H1 (cell line): ENCODE results near the gene LAMTOR4. TPM values are rescaled to one million over a fixed set of nuclear protein-coding genes. Genes with fewer than 3 reads are reported as not detected.

Experiments
- CTCF ChIA-PET: fragments of 300-600 bp; sonication (Branson Sonifier 250); formaldehyde crosslinking; loops from one replicate; lab custom pipeline; 2021; ENCODE audit not compliant: partially characterized antibody; lab: Charles Lee
- POLR2A ChIA-PET: fragments of 300-600 bp; sonication (Branson Sonifier 250); formaldehyde crosslinking; loops from one replicate; lab custom pipeline; 2021; ENCODE audit warnings: inconsistent platforms; ENCODE audit not compliant: partially characterized antibody; lab: Charles Lee
- DNase-seq, 2 experiments: peaks; one replicate each; pipeline versions ENCODE4 v3.0.0 to v3.0.0-alpha.2; 2010 to 2022; ENCODE audit warnings: low spot score in 2 of 2, low read depth in 1 of 2, mixed read lengths in 1 of 2
- FAIRE-seq: peaks from 2 replicates; lab custom pipeline; 2011; peaks lifted over from hg19 to GRCh38; lab: Jason Lieb, UNC
- H2AFZ ChIP-seq: 2 replicates; pipeline ENCODE4 v1.8.1; 2012; ENCODE audit warnings: low read length, inconsistent platforms
- H2AK5ac ChIP-seq: 2 replicates; pipeline ENCODE4 v1.6.1; 2013; ENCODE audit warnings: low read depth, low read length
- H2BK120ac ChIP-seq: replicated peaks from 2 replicates; pipeline ENCODE3; 2013; ENCODE audit warnings: low read depth, low read length, inconsistent platforms
- H2BK12ac ChIP-seq: 2 replicates; pipeline ENCODE4 v1.6.1; 2013; ENCODE audit warnings: low read depth, low read length
- H2BK15ac ChIP-seq: 2 replicates; pipeline ENCODE4 v1.6.1; 2013; ENCODE audit warnings: low read length
- H2BK20ac ChIP-seq: 2 replicates; pipeline ENCODE4 v1.6.1; 2013; ENCODE audit warnings: low read length
- H2BK5ac ChIP-seq: 2 replicates; pipeline ENCODE4 v1.6.1; 2013; ENCODE audit warnings: low read depth, low read length
- H3K14ac ChIP-seq: 2 replicates; pipeline ENCODE4 v1.6.1; 2013; ENCODE audit warnings: inconsistent platforms; ENCODE audit not compliant: insufficient read length
- H3K18ac ChIP-seq: 2 replicates; pipeline ENCODE4 v1.6.1; 2013; ENCODE audit warnings: low read length; ENCODE audit errors: extremely low read depth
- H3K23ac ChIP-seq: 2 replicates; pipeline ENCODE4 v1.6.1; 2013; ENCODE audit warnings: inconsistent platforms; ENCODE audit not compliant: insufficient read length
- H3K23me2 ChIP-seq: 2 replicates; pipeline ENCODE4 v1.6.1; 2013; ENCODE audit warnings: low read depth, low read length
- H3K27ac ChIP-seq: 2 replicates; pipeline ENCODE4 v1.6.1; 2011; ENCODE audit warnings: low read depth, low read length, inconsistent platforms
- H3K27me3 ChIP-seq, 4 experiments: replicated peaks in 1 of 4; 1 replicate in 1 of 4; 2 replicates in 3 of 4; pipeline versions ENCODE4 v1.6.1 to v1.8.1; 2011 to 2013; ENCODE audit warnings: low read length in 3 of 4, mild to moderate bottlenecking in 3 of 4, inconsistent platforms in 2 of 4, mixed read lengths in 2 of 4, moderate library complexity in 1 of 4; ENCODE audit not compliant: control insufficient read depth in 3 of 4, insufficient read depth in 3 of 4; ENCODE audit errors: extremely low read depth in 1 of 4
- H3K36me3 ChIP-seq, 4 experiments: 2 replicates each; pipeline versions ENCODE4 v1.6.1 to v1.8.1; 2011 to 2013; ENCODE audit warnings: mild to moderate bottlenecking in 4 of 4, low read length in 3 of 4, moderate library complexity in 2 of 4, control low read depth in 1 of 4, inconsistent platforms in 1 of 4; ENCODE audit not compliant: insufficient read depth in 4 of 4, control insufficient read depth in 2 of 4
- H3K4ac ChIP-seq: replicated peaks from 2 replicates; pipeline ENCODE3; 2013; ENCODE audit warnings: low read length, low read depth, mixed read lengths, inconsistent platforms; ENCODE audit not compliant: insufficient read length
- H3K4me1 ChIP-seq, 4 experiments: replicated peaks in 1 of 4; 1 replicate in 1 of 4; 2 replicates in 3 of 4; pipeline versions ENCODE4 v1.6.1 to v1.8.1; 2011 to 2013; ENCODE audit warnings: low read length in 3 of 4, inconsistent platforms in 2 of 4, mixed read lengths in 1 of 4; ENCODE audit not compliant: insufficient read depth in 4 of 4, control insufficient read depth in 3 of 4
- H3K4me2 ChIP-seq, 2 experiments: 2 replicates each; pipeline versions ENCODE4 v1.6.1 to v1.8.1; 2011 to 2013; ENCODE audit warnings: low read depth in 2 of 2, low read length in 2 of 2, control low read depth in 1 of 2, inconsistent platforms in 1 of 2, mild to moderate bottlenecking in 1 of 2; ENCODE audit not compliant: insufficient read depth in 1 of 2
- H3K4me3 ChIP-seq, 4 experiments: fragments of 200-600, 300-600 bp in 1 of 4; sonication (generic), shearing (Covaris generic), sonication (Bioruptor Twin) in 1 of 4; 2 replicates each; pipeline versions ENCODE4 v1.5.1 to v1.8.1; 2011 to 2016; ENCODE audit warnings: low read length in 4 of 4, low read depth in 3 of 4, control low read depth in 2 of 4, inconsistent platforms in 2 of 4, mild to moderate bottlenecking in 2 of 4, mixed read lengths in 1 of 4, moderate library complexity in 1 of 4; ENCODE audit not compliant: insufficient read depth in 2 of 4; ENCODE audit errors: extremely low read depth in 1 of 4
- H3K56ac ChIP-seq: replicated peaks from 2 replicates; pipeline ENCODE3; 2013; ENCODE audit warnings: low read depth, mild to moderate bottlenecking, mixed read lengths, low read length, inconsistent platforms; ENCODE audit not compliant: insufficient read length
- H3K79me1 ChIP-seq: 2 replicates; pipeline ENCODE4 v1.6.1; 2013; ENCODE audit warnings: low read depth, low read length, control low read depth
- H3K79me2 ChIP-seq, 2 experiments: 2 replicates each; pipeline versions ENCODE4 v1.6.1 to v1.8.1; 2012 to 2013; ENCODE audit warnings: low read length in 2 of 2, mild to moderate bottlenecking in 2 of 2, inconsistent platforms in 1 of 2; ENCODE audit not compliant: insufficient read depth in 2 of 2, control insufficient read depth in 1 of 2
- H3K9ac ChIP-seq, 4 experiments: replicated peaks in 1 of 4; 1 replicate in 1 of 4; 2 replicates in 3 of 4; pipeline versions ENCODE4 v1.6.1 to v1.8.1; 2011 to 2013; ENCODE audit warnings: low read depth in 3 of 4, low read length in 3 of 4, control low read depth in 2 of 4, mild to moderate bottlenecking in 2 of 4, moderate library complexity in 2 of 4, inconsistent platforms in 1 of 4; ENCODE audit errors: extremely low read depth in 1 of 4
- H3K9me3 ChIP-seq, 2 experiments: 2 replicates each; pipeline versions ENCODE4 v1.6.1 to v1.8.1; 2012 to 2013; ENCODE audit warnings: mild to moderate bottlenecking in 2 of 2, moderate library complexity in 2 of 2, control low read depth in 1 of 2, inconsistent platforms in 1 of 2, low read depth in 1 of 2, low read length in 1 of 2, mixed read lengths in 1 of 2; ENCODE audit not compliant: insufficient read depth in 2 of 2
- H4K20me1 ChIP-seq, 2 experiments: replicated peaks in 1 of 2; 2 replicates each; pipeline versions ENCODE3 to v1.8.1; 2011 to 2013; ENCODE audit warnings: inconsistent platforms in 2 of 2, low read length in 2 of 2, mild to moderate bottlenecking in 1 of 2; ENCODE audit not compliant: insufficient read depth in 2 of 2, control insufficient read depth in 1 of 2
- H4K5ac ChIP-seq: 2 replicates; pipeline ENCODE4 v1.6.1; 2013; ENCODE audit warnings: low read length, low read depth, mixed read lengths, inconsistent platforms; ENCODE audit not compliant: insufficient read length
- H4K8ac ChIP-seq: 2 replicates; pipeline ENCODE4 v1.8.0; 2013; ENCODE audit warnings: mild to moderate bottlenecking, moderate library complexity, low read length, inconsistent platforms; ENCODE audit not compliant: insufficient read depth; ENCODE audit errors: extremely low read depth
- H4K91ac ChIP-seq: replicated peaks from 2 replicates; pipeline ENCODE3; 2013; ENCODE audit warnings: low read length, mixed read lengths, inconsistent platforms; ENCODE audit not compliant: insufficient read length
- CTCF ChIP-seq, 3 experiments: IDR thresholded peaks; 1 replicate in 2 of 3; 2 replicates in 1 of 3; pipeline versions ENCODE4 v1.5.1 to v1.6.1; 2011; ENCODE audit warnings: low read length in 3 of 3, mild to moderate bottlenecking in 3 of 3, inconsistent platforms in 2 of 3, low read depth in 1 of 3, moderate library complexity in 1 of 3; ENCODE audit not compliant: insufficient read depth in 1 of 3; ENCODE audit errors: control extremely low read depth in 1 of 3
- POLR2A ChIP-seq, 2 experiments: IDR thresholded peaks; 1 replicate in 1 of 2; 2 replicates in 1 of 2; pipeline ENCODE4 v1.6.1; 2011; ENCODE audit warnings: low read depth in 2 of 2, low read length in 2 of 2, mild to moderate bottlenecking in 2 of 2; ENCODE audit errors: control extremely low read depth in 1 of 2
- POLR2AphosphoS5 ChIP-seq: IDR thresholded peaks from 2 replicates; pipeline ENCODE4 v1.6.1; 2011; ENCODE audit warnings: low read depth, low read length
- RXRA ChIP-seq: IDR thresholded peaks from 2 replicates; pipeline ENCODE4 v1.6.1; 2011; ENCODE audit warnings: low read depth, mild to moderate bottlenecking, low read length, moderate library complexity; ENCODE audit not compliant: insufficient read depth
- WGBS, 2 experiments: shearing (Covaris generic) in 1 of 2; methylation state at CpG; one replicate each; pipeline versions ENCODE4 v1.1.6 to v1.1.7; 2013 to 2015; ENCODE audit warnings: low lambda C conversion rate in 2 of 2, mixed read lengths in 2 of 2, inconsistent platforms in 1 of 2, low coverage in 1 of 2, missing lambda C conversion rate in 1 of 2; ENCODE audit not compliant: insufficient replicate concordance in 2 of 2, insufficient coverage in 1 of 2, insufficient read length in 1 of 2; ENCODE audit errors: extremely low coverage in 1 of 2, missing lambda C conversion rate in 1 of 2; 5-methylcytosine and 5-hydroxymethylcytosine counted together
- polyA plus RNA-seq, 7 experiments: library from polyadenylated mRNA; depleted of rRNA in 3 of 7; stranded (reverse) in 5 of 7; unstranded in 2 of 7; fragments of >200 nt in 5 of 7; fragments of 200-250 nt in 2 of 7; gene quantifications; 1 replicate in 5 of 7; 2 replicates in 1 of 7; 4 replicates in 1 of 7; pipeline versions ENCODE4 v1.2.1 to v1.2.3, GENCODE V29; 2011 to 2013; ENCODE audit warnings: missing spikeins in 2 of 7, mixed read lengths in 2 of 7
- total RNA-seq: library from RNA; stranded (reverse); fragmentation: NEBNext Ultra II Directional; extraction: Animal tissue kit (Norgen Biotek cat#: 25700); gene quantifications from 2 replicates; pipeline ENCODE4 v1.2.1, GENCODE V29; 2021

LAMTOR4 gene
- total and polyA plus RNA-seq, 2 of the 8 experiments (the other 6 are each of a cell fraction or from before 2014, with no cell fraction given), result 153 to 622 TPM

- H2AK5ac ChIP-seq, result no peak overlapping the region
- no peaks in the 10 kb centered on the region for H3K9me3 ChIP-seq
- H2BK12ac ChIP-seq, result no peak overlapping the region
- H2BK120ac ChIP-seq, result no peak overlapping the region
- no peak overlapping the region for H3K27ac ChIP-seq
- H2BK20ac ChIP-seq, result no peak overlapping the region
- no peak overlapping the region for H2BK5ac ChIP-seq
- H2AFZ ChIP-seq, result no peak overlapping the region
- no peak overlapping the region for H4K91ac ChIP-seq
- H3K56ac ChIP-seq, result no peak overlapping the region
- 34% methylated on average over 32 of the region's 32 CpGs; no CpG with 5 or more reads in 1 of the 2 experiments for WGBS, 2 experiments
- no peaks in the 10 kb centered on the region for H3K27me3 ChIP-seq
- no peak overlapping the region for H2BK15ac ChIP-seq
- H3K4me1 ChIP-seq, result peaks cover 0 to 12% (median 8%) of the 10 kb centered on the region in 4 experiments; a peak in 5 of 7 replicates
- peak overlapping the region; percentile 48 to 95 (median 62) for H3K9ac ChIP-seq
- peak overlapping the region; percentile 38; the same call in 1 of the 2 replicates for H4K8ac ChIP-seq
- H4K20me1 ChIP-seq, result peaks cover 12 to 30% of the 10 kb centered on the region in 2 experiments
- H3K18ac ChIP-seq, result no peak overlapping the region
- peak overlapping the region; percentile 13 for H3K4ac ChIP-seq
- H4K5ac ChIP-seq, result no peak overlapping the region
- FAIRE-seq, result no peak
- H3K79me1 ChIP-seq, result no peaks in the 10 kb centered on the region; the same call in 1 of the 2 replicates
- DNase-seq, result no peak
- H3K4me2 ChIP-seq, result peak overlapping the region; percentile 75 to 94
- H3K4me3 ChIP-seq, result peak overlapping the region; percentile 57 to 88 (median 80)
- peaks cover 6% of the 10 kb centered on the region for H3K23me2 ChIP-seq
- peaks cover 6 to 42% (median 23%) of the 10 kb centered on the region in 4 experiments for H3K36me3 ChIP-seq
- H3K14ac ChIP-seq, result no peak overlapping the region
- TF ChIP-seq CTCF (IDR thresholded peaks at IDR 0.05; ENCODE audit: control extremely low read depth in 1 of 3, insufficient read depth in 1 of 3, low read depth in 1 of 3, low read length in 3 of 3) (peak in 1 of 3 experiments; percentile 19; a peak in 1 of 4 replicates), POLR2AphosphoS5 (peak; percentile 32; the same call in 1 of the 2 replicates), RXRA (no peak), POLR2A (IDR thresholded peaks at IDR 0.05; ENCODE audit: control extremely low read depth in 1 of 2, low read depth in 2 of 2, low read length in 2 of 2) (peak in 1 of 2 experiments; percentile 14; a peak in 1 of 3 replicates)
- POLR2A ChIA-PET, result interaction anchor here (0.8 to 9.9 kb wide), 14 partner anchors 8 to 271 kb away, joined by 3 to 145 read pairs (median 6); partner anchors contain the start of genes AP4M1, GAL3ST4, GPC2 and LAMTOR4
- no peak overlapping the region for H3K23ac ChIP-seq
- H3K79me2 ChIP-seq, result no peaks in the 10 kb centered on the region
- CTCF ChIA-PET, result interaction anchor here (0.7 to 7.9 kb wide), 7 partner anchors 9 to 59 kb away, joined by 3 to 83 read pairs (median 4); partner anchors contain the start of gene GAL3ST4
Observed at GRCh38 chr7:100157334-100158228, 8.9 kb downstream of the LAMTOR4 start.
